ENCODE data around the gene DDX51. TPM values are rescaled to one million over a fixed set of nuclear protein-coding genes. Genes with fewer than 3 reads are reported as not detected.
"Not testable (repeated sequence)": the region's sequence is repeated elsewhere in the genome, so short reads cannot be mapped to it uniquely, and the experiment has no call there.

The DDX51 gene
- total RNA-seq, 1 donor from 2014 or later = 5.1 TPM

- DNase-seq (ENCODE audit: low read depth in 2 of 2) = peak; percentile 33 to 42
Observed at GRCh38 chr12:132154941-132155770, 11.0 kb upstream of the DDX51 start.

DNA sequence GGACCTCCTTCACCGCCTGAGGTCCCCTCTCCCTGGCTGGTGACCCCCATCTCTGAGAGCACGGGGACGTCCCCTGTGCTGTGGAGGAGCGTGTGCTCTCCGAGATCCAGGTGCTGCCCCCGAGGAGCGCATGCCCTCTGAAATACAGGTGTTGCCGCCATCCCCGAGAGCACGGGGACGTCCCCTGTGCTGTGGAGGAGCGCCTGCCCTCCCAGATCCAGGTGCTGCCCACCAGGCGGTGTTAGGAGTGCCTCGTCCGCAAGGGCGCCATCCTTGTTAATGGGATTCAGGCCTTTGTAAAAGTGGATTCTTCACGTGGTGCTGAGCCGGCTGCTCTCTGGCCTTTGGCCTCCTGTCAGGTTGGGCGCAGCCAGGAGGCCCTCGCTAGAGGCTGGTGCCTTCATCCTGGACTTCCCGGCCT is 10.2 kb upstream of the DDX51 start:
- DNase-seq (ENCODE audit: low read depth in 2 of 2) = no peak

DNA sequence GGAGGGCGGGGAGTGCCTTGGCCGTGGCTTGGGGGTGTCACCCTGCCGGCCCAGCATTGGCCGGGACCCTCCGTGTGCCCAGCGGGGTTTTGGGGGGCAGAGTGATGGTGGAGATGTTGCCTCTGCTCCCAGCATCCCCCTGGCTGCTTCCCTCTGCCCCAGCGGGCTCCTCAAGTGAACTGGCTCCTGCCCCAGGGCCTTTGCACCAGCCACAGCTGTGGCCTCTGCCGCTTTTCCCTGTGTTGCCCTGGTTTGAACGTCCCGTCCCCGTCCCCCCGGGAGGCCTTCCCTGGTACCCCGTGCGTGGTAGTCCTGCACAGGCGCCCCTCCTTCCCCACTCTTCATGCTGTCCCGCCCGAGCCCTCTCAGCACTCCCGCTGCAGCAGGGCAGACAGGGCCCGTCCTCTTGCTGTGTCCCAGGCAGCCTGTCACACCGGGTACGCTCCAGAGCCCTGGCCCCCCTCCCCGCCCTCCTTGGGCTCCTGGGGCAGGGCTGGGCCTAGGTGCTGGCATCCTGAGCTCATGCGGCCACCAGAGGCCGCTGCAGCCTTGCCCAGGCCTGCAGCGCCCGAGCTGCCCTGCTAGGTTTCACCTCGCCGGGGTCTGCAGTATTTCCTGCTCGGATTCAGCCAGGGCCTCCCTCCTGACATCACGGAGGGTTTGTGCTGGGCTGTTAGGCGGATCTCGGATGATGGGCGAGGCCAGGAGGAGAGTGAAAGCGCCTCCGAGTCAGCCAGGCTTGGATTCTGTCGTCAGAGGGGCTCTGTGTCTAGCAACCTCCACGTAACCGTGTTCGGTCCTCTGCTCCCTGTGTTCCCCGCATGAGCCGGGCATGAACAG is 9.6 kb upstream of the DDX51 start:
- DNase-seq (ENCODE audit: low read depth in 2 of 2) = peak; percentile 50 to 72

DNA sequence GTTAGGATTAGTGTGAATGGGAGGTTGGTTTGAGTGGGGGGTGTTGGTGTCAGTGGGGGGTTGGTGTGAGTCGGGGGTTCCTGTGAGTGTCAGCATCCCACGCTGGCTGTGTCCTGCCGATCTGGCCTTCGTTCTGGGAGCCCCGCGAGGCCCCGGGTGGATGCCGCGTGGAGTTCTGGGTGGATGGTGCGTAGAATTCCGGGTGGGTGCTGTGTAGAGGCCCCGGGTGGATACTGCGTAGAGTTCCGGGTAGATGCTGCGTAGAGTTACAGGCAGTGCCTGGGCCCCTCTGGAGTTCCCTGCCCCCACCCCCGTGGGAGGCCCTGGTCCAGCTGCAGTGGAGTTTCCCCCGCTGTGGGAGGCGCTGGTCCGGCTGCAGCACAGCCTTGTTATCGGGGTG is 8.8 kb upstream of the DDX51 start:
- no peak for DNase-seq (ENCODE audit: low read depth in 2 of 2)

DNA sequence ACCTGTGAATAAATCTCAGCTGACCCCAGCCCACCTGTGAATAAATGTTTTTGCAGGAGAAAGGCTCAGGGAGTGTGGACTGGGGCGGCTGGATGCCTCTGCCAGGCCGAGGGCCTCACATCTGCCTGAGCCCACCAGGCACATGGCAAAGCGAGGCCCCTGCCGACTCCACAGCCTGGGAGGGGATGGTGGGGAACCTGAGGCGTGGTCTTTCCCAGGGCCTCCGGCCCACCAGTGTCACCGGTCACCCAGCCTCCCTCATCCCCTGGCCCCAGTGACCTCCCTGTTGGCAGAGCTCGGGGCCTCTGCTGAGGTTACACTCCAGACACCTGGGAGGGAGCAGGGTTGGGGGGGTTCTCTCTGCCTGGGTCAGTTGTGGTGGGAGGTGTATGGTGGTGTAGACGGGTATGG is 8.3 kb upstream of the DDX51 start:
- DNase-seq (ENCODE audit: low read depth in 2 of 2) = no peak

- DNase-seq (ENCODE audit: low read depth in 2 of 2) = no peak
Observed at GRCh38 chr12:132151766-132152410, 7.8 kb upstream of the DDX51 start.

DNA sequence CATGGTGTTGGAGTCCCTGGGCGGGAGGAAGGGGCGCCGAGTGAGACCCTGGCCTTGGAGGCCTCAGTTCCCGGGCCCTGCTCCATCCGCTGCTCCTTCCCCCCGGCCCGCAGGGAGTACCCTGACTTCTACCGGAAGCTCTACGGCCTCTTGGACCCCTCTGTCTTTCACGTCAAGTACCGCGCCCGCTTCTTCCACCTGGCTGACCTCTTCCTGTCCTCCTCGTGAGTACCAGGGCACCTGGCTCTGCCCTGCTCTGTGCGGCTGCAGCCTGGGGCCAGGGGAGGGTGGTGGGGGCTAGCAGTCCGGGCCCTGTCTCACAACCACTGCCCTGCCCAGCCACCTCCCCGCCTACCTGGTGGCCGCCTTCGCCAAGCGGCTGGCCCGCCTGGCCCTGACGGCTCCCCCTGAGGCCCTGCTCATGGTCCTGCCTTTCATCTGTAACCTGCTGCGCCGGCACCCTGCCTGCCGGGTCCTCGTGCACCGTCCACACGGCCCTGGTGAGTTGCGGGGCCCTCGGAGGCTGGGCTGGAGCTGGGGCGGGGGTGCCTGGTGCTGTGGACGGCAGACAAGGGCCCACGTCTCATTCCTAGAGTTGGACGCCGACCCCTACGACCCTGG is 7.1 kb upstream of the DDX51 start:
- DNase-seq (ENCODE audit: low read depth in 2 of 2) = no peak

DNA sequence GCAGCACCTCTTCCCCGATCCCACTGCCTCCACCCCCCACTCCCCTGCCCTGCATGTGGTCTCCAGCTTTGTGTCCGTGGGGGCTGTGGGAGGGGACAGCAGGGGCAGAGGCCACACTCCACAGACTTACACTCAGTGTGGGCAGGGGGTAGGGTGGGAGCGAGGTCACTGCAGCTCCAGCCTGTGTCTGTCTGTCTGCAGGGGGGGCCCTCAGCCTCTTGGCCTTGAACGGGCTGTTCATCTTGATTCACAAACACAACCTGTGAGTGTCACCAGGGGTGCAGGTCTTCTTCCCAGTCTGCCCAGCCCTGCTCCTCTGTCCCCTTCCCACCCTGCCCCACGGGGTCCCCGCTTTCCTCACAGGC is 6.6 kb upstream of the DDX51 start:
- DNase-seq (ENCODE audit: low read depth in 2 of 2) = no peak

DNA sequence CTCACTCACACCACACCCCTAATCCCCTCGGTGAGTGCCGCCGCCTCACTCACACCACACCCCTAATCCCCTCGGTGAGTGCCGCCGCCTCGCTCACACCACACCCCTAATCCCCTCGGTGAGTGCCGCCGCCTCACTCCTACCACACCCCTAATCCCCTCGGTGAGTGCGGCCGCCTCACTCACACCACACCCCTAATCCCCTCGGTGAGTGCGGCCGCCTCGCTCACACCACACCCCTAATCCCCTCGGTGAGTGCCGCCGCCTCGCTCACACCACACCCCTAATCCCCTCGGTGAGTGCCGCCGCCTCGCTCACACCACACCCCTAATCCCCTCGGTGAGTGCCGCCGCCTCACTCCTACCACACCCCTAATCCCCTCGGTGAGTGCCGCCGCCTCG is 5.4 kb upstream of the DDX51 start:
- DNase-seq (ENCODE audit: low read depth in 2 of 2) = not testable (repeated sequence)

DNA sequence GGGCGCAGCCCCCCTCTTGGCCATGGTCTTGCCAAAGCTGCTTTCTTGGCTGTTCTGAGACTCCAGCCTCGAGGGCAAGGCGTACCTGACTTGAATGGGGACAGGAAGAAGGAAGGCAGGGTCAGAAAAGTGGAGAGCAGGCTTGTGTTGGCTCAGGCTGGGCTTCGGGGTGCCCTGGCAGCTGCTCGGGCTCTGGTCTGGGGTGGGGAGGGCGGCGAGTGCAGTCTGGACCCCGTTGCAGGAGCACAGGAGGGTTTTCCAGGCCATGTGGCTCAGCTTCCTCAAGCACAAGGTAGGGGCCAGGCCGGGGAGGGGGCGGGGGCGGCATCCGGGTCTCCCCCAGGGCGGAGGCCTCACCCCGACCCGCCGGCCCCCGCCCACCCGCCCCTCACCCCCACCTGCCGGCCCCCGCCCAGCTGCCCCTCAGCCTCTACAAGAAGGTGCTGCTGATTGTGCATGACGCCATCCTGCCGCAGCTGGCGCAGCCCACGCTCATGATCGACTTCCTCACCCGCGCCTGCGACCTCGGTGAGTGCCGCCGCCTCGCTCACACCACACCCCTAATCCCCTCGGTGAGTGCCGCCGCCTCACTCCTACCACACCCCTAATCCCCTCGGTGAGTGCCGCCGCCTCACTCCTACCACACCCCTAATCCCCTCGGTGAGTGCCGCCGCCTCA is 4.4 kb upstream of the DDX51 start:
- no peak for DNase-seq (ENCODE audit: low read depth in 2 of 2)

GRCh38 chr12:132147423-132148367 is 3.6 kb upstream of the DDX51 start:
- DNase-seq (ENCODE audit: low read depth in 2 of 2) = no peak

DNA sequence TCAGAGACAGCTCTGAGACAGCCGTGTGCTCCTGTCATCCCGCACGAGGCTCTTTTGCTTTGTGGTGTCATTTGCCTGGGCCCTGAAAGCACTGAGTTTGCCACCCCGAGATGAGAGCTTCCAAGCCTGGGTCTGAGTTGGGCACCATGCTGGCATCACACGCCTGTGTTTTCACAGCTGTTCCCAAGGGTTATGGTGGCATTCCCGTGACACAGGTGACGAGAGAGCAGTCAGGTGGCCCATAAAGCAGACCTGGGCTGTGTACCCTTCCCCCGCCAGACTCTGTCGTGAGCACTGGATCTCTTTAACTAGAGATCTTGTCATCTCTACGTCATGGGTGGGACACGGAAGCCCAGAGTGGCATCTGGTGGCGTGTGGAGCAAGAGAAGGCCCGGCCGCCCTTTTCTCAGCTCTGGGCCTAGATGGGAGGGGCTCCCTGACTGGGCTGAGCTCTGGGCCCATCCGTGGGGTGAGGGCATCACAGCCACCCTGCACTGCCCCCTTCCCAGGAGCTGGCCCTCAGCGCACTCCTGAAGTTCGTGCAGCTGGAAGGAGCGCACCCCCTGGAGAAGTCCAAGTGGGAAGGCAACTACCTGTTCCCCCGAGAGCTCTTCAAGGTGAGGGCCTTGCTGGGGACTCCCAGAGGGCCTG is 2.8 kb upstream of the DDX51 start:
- no peak for DNase-seq (ENCODE audit: low read depth in 2 of 2)

GRCh38 chr12:132146098-132146497 is 2.0 kb upstream of the DDX51 start:
- no peak for DNase-seq (ENCODE audit: low read depth in 2 of 2)

GRCh38 chr12:132145334-132145733 is 1.2 kb upstream of the DDX51 start:
- DNase-seq (ENCODE audit: low read depth in 2 of 2) = no peak

DNA sequence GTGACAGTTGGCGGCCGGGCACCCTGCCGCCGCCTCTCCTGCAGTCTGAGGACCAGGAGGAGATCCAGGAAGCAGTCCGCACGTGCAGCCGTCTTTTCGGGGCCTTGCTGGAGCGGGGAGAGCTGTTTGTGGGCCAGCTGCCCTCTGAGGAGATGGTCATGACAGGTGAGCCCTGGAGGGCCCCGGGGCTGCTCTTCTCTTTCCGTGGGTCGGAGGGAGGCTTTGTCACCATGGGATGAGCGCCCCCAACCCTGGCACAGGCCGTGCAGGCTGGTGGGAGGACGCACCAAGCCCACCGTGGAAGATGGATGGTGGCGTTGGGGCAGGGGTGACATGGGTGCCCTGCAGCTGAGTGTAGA is 670 bp upstream of the DDX51 start:
- DNase-seq (ENCODE audit: low read depth in 2 of 2) = peak in 1 of 2 donors; percentile 17

DNA sequence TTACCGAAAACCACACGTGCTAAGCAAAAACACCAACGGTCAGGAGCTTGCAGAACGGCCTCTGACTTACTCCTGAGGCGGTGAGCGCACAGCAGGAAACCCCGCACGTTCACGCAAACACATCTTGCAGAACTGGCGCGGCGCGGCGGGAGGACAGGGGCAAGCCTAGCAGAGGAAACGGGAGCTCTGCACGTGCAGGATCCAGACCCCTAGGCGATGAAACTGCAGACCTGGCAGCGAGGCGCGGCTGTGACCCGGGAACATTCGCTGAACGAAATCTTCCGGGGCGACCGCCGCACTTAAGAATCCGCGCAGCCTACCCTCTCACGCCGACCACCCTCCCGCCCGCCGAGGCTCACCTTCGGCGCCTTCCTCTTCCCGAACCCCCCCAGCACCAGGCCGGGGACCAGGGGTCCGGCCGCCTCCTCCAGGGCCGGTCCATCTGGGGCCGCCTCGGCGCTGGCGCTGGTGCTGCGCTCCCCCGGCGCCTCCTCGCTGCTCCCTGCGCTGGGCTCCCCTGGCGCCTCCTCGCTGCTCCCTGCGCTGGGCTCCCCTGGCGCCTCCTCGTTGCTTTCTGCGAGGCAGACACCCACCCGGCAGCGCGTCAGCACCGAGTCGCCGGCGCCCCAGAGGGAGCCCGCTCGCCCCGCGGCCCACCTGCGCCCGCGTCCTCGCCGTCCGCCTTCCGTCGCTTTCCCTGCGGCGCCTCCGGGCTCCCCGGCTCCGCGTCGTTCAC is 615 bp downstream of the DDX51 start:
- DNase-seq (ENCODE audit: low read depth in 2 of 2) = peak in 1 of 2 donors; percentile 28

DNA sequence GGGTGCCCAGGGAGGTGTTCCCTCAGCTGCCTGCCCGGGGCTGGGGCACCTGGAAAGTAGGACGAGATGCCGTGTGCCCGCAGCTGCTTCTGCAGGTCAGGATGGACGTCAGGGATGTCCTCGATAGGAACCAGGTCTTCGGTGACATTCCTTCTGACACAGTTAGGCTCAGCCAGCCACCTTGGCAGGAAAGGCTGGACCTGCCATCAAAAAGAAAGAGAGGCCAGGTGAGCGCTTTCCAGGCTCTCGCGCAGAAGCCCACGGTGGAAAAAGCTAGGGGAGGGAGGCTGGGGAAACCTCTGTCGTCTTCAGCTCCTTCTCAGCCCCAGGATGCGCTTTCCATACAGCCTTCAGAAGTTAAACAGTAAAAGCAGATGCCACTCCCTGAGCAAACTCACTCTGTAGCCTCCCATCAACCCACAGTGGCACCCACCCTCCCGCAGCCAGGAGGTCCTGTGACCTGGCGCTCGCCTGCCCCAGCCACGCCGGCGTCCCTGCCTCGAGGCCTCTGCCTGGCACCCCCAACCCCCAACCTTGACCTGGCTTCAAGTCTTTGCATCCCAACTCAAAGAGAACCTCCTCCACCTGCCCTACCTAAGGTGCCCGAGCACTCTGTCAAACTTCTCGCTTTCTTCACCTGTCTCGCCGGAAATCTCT is 1.3 kb downstream of the DDX51 start:
- no peak for DNase-seq (ENCODE audit: low read depth in 2 of 2)

GRCh38 chr12:132141976-132142678 is 2.0 kb downstream of the DDX51 start:
- no peak for DNase-seq (ENCODE audit: low read depth in 2 of 2)
